ENCODE data around the gene RANBP1.

GRCh38 chr22:20131597-20131858 is 15.6 kb downstream of the RANBP1 start, which contains the start of gene ZDHHC8:
- TF ChIP-seq CTCF (conservative IDR thresholded peaks at IDR 0.05; ENCODE audit: low read depth, low read length) (no peak), EZH2 (IDR thresholded peaks at IDR 0.05; ENCODE audit: borderline replicate concordance, low read depth, low read length, poor library complexity, severe bottlenecking) (no peak)

All from A673 (cell line).